Right hindlimb (tissue), 1 donor: ENCODE data around the gene CPA1.

ENCODE experiments used
- DNase-seq: peaks from one replicate; pipeline ENCODE4 v3.0.0-alpha.2; 2018

The CPA1 gene

GRCh38 chr7:130430841-130431666 is 50.8 kb downstream of the CPA1 start:
- peak; percentile 94 for DNase-seq

DNA sequence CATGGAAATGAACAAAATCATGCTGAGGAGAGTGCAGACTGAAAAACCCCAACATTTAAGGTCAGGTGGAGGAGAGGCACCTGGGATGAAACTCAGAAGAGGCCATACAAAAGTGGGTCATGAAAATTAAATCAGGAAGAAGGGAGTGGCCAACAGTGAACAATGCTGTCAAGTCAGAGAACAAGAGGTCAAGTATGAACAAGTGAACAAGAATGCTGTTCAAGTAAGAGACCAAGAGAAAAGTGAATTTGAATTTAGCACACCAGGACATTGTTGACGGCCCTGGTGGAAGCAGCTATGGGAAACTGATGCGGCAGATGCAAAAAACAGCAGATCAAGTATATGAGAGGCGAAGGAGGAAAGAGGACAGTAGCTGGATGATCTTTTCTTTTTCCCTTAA is 52.6 kb downstream of the CPA1 start:
- no peak for DNase-seq

DNA sequence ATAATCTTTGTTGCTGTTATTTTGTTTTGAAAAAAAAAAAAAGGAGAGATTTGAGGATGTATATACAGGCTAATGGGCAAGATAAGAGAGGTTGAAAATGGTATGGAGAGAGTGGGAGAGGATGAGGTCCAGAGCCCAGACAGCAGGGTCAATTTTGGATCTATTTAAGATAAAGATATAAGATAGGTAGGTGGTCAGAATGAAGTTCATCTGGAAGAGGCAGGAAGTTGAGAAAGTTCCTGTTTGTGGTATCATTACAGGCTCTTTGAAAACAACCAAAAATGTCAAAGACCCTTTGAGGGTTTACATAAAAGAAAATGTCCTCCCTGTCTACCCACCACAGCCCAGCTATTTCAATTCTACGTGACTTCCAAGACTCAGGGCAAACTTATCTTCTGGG is 53.0 kb downstream of the CPA1 start:
- DNase-seq: no peak

DNA sequence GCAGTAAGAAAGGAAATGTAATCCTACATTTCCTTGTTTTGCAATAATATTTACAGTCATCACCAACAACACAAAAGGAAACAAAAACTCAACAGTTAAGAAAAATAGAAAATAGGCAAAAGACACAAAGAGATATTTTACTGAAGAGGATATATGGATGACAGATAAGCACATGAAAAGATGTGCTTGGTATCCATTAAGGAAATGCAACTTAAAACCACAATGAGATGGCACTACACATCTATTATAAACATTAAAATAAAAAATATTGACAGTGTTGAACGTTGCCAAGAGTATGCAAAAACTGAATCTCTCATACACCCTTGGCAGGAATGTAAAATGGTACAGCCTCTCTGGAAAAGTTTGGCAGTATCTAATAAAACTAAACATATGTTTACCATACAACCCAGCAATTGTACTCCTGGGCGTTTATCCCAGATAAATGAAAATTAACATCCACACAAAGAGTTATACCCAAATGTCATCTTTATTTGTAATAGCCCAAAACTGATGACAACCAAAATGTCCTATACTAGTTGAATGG is 55.1 kb downstream of the CPA1 start:
- DNase-seq: no peak

GRCh38 chr7:130436253-130436652 is 56.0 kb downstream of the CPA1 start:
- no peak for DNase-seq
